HepG2 (cell line): ENCODE results near the gene LYST. TPM values are rescaled to one million over a fixed set of nuclear protein-coding genes. Genes with fewer than 3 reads are reported as not detected.

Source experiments
- ATAC-seq: fragments of 200-7000 bp; cut with Tn5 transposase; 3 replicates; pipeline ENCODE4 v1.9.1; 2020; ENCODE audit warnings: mild to moderate bottlenecking, moderate library complexity
- BruUV-seq: library from RNA; stranded (reverse); fragments of 400-500 nt; replicated peaks from 2 replicates; lab custom pipeline; 2021; lab: Mats Ljungman, UMichigan
- CTCF ChIA-PET: fragments of 300-600 bp; formaldehyde crosslinking; extraction: SDS; loops from one replicate; lab custom pipeline; 2021; ENCODE audit warnings: low total read pairs, inconsistent platforms, low intra/inter-chr PET ratio; lab: Yijun Ruan, JAX
- POLR2A ChIA-PET: fragments of 350-600 bp; sonication (Branson Sonifier 250); formaldehyde crosslinking; loops from one replicate; lab custom pipeline; 2020; ENCODE audit warnings: antibody characterized with exemption, inconsistent platforms; lab: Yijun Ruan, JAX
- DNase-seq: peaks from one replicate; pipeline ENCODE4 v3.0.0-alpha.2; 2015; ENCODE audit warnings: low spot score
- FAIRE-seq: peaks from 3 replicates; lab custom pipeline; 2011; peaks lifted over from hg19 to GRCh38; lab: Jason Lieb, UNC
- H2AFZ ChIP-seq: one replicate; pipeline ENCODE4 v1.6.1; 2011; ENCODE audit warnings: low read length, inconsistent platforms
- H3K27ac ChIP-seq: fragments of 300-600 bp; 3 replicates; pipeline ENCODE4 v1.8.0; 2011; ENCODE audit warnings: mixed run types, mild to moderate bottlenecking, mixed read lengths, low read length, inconsistent platforms; ENCODE audit not compliant: insufficient read depth; ENCODE audit errors: extremely low read length
- H3K27me3 ChIP-seq, 2 experiments: fragments of 200-600 bp in 1 of 2; 2 replicates in 1 of 2; 3 replicates in 1 of 2; pipeline versions ENCODE4 v1.6.0 to v1.8.0; 2011; ENCODE audit warnings: low read length in 2 of 2, mild to moderate bottlenecking in 2 of 2, moderate library complexity in 2 of 2, inconsistent platforms in 1 of 2; ENCODE audit not compliant: insufficient read depth in 2 of 2, control insufficient read depth in 1 of 2
- H3K36me3 ChIP-seq, 2 experiments: fragments of 200-600 bp in 1 of 2; replicated peaks in 1 of 2; 2 replicates in 1 of 2; 3 replicates in 1 of 2; pipeline versions ENCODE4 v1.5.1 to v1.8.0; 2011; ENCODE audit warnings: low read length in 2 of 2, inconsistent platforms in 1 of 2; ENCODE audit not compliant: insufficient read depth in 2 of 2, control insufficient read depth in 1 of 2
- H3K4me1 ChIP-seq: 2 replicates; pipeline ENCODE4 v1.5.1; 2012; ENCODE audit warnings: low read length, inconsistent platforms; ENCODE audit not compliant: insufficient read depth
- H3K4me2 ChIP-seq: 2 replicates; pipeline ENCODE4 v1.6.0; 2011; ENCODE audit warnings: low read depth, low read length, inconsistent platforms
- H3K4me3 ChIP-seq, 3 experiments: fragments of 200-600 bp in 1 of 3; sonication (generic), shearing (Covaris generic) in 1 of 3; replicated peaks in 1 of 3; 2 replicates each; pipeline ENCODE4 v1.5.1; 2011 to 2016; ENCODE audit warnings: low read length in 3 of 3, inconsistent platforms in 2 of 3, low read depth in 2 of 3, mild to moderate bottlenecking in 2 of 3, control low read depth in 1 of 3, mixed read lengths in 1 of 3; ENCODE audit not compliant: insufficient read depth in 1 of 3
- H3K79me2 ChIP-seq: one replicate; pipeline ENCODE4 v1.6.1; 2011; ENCODE audit warnings: low read length, inconsistent platforms; ENCODE audit not compliant: insufficient read depth
- H3K9ac ChIP-seq: 2 replicates; pipeline ENCODE4 v1.6.0; 2011; ENCODE audit warnings: mild to moderate bottlenecking, low read depth, low read length, inconsistent platforms; ENCODE audit not compliant: insufficient read depth
- H3K9me3 ChIP-seq: 2 replicates; pipeline ENCODE4 v1.5.1; 2012; ENCODE audit warnings: mild to moderate bottlenecking, low read length
- H4K20me1 ChIP-seq: 2 replicates; pipeline ENCODE4 v1.6.0; 2011; ENCODE audit warnings: inconsistent platforms, mild to moderate bottlenecking, low read length, moderate library complexity; ENCODE audit not compliant: insufficient read depth
- ARNTL ChIP-seq: sonication (generic); formaldehyde crosslinking; IDR thresholded peaks from 2 replicates; pipeline ENCODE4 v1.4.0; 2020; ENCODE audit warnings: mild to moderate bottlenecking, missing genetic modification reagents
- CCDC6 ChIP-seq: sonication (generic); formaldehyde crosslinking; IDR thresholded peaks from 2 replicates; pipeline ENCODE4 v1.8.1; 2022; ENCODE audit warnings: mild to moderate bottlenecking, missing genetic modification reagents, moderate library complexity
- KMT2A ChIP-seq: sonication (generic); formaldehyde crosslinking; IDR thresholded peaks from 2 replicates; pipeline ENCODE4 v1.4.0; 2020; ENCODE audit warnings: missing genetic modification reagents
- NFKB2 ChIP-seq: sonication (generic); formaldehyde crosslinking; IDR thresholded peaks from 2 replicates; pipeline ENCODE4 v1.4.0; 2020; ENCODE audit warnings: missing genetic modification reagents, borderline replicate concordance
- PITX1 ChIP-seq: sonication (generic); formaldehyde crosslinking; IDR thresholded peaks from 2 replicates; pipeline ENCODE4 v1.5.1; 2020; ENCODE audit warnings: mild to moderate bottlenecking, missing genetic modification reagents
- PRDM10 ChIP-seq: sonication (generic); formaldehyde crosslinking; IDR thresholded peaks from 2 replicates; pipeline ENCODE4 v1.4.0; 2020; ENCODE audit warnings: low read depth, missing genetic modification reagents
- SATB2 ChIP-seq: sonication (generic); formaldehyde crosslinking; IDR thresholded peaks from 2 replicates; pipeline ENCODE4 v1.5.0; 2020; ENCODE audit warnings: missing genetic modification reagents
- SMARCC2 ChIP-seq: fragments of 450-650 bp; IDR thresholded peaks from 2 replicates; pipeline ENCODE4 v1.6.1; 2017; ENCODE audit warnings: antibody characterized with exemption, mild to moderate bottlenecking
- TFDP1 ChIP-seq: IDR thresholded peaks from 2 replicates; pipeline ENCODE4 v1.6.1; 2016; ENCODE audit warnings: missing compliant biosample characterization, missing genetic modification reagents, borderline replicate concordance
- YEATS4 ChIP-seq: sonication (generic); formaldehyde crosslinking; IDR thresholded peaks from 2 replicates; pipeline ENCODE4 v1.4.0; 2020; ENCODE audit warnings: missing genetic modification reagents, borderline replicate concordance
- ZMYM3 ChIP-seq: sonication (generic); formaldehyde crosslinking; IDR thresholded peaks from 2 replicates; pipeline ENCODE4 v1.5.1; 2020; ENCODE audit warnings: mild to moderate bottlenecking, missing genetic modification reagents
- ZNF160 ChIP-seq: sonication (generic); formaldehyde crosslinking; IDR thresholded peaks from 2 replicates; pipeline ENCODE4 v1.8.0; 2022; ENCODE audit warnings: mild to moderate bottlenecking, inconsistent platforms, missing genetic modification reagents
- ZNF225 ChIP-seq: sonication (generic); formaldehyde crosslinking; IDR thresholded peaks from 2 replicates; pipeline ENCODE4 v1.4.0; 2020; ENCODE audit warnings: mild to moderate bottlenecking, missing genetic modification reagents
- ZNF44 ChIP-seq: sonication (generic); formaldehyde crosslinking; IDR thresholded peaks from 2 replicates; pipeline ENCODE4 v1.5.1; 2020; ENCODE audit warnings: mild to moderate bottlenecking, missing genetic modification reagents
- ZNF574 ChIP-seq: sonication (generic); formaldehyde crosslinking; IDR thresholded peaks from 2 replicates; pipeline ENCODE4 v1.4.0; 2020; ENCODE audit warnings: missing genetic modification reagents
- ZNF605 ChIP-seq: sonication (generic); formaldehyde crosslinking; IDR thresholded peaks from 2 replicates; pipeline ENCODE4 v1.8.0; 2022; ENCODE audit warnings: mild to moderate bottlenecking, missing genetic modification reagents
- ZNF629 ChIP-seq: sonication (generic); formaldehyde crosslinking; conservative IDR thresholded peaks from 2 replicates; pipeline ENCODE4 v1.5.0; 2020; ENCODE audit warnings: missing genetic modification reagents
- ZNF780A ChIP-seq: sonication (generic); formaldehyde crosslinking; IDR thresholded peaks from 2 replicates; pipeline ENCODE4 v1.8.0; 2022; ENCODE audit warnings: mild to moderate bottlenecking, missing genetic modification reagents, moderate library complexity
- WGBS: methylation state at CpG from one replicate; pipeline ENCODE4 v1.1.6; 2017; ENCODE audit warnings: low lambda C conversion rate; 5-methylcytosine and 5-hydroxymethylcytosine counted together
- in situ Hi-C: cut with HindIII; loops from 2 replicates; pipeline ENCODE4 v1.10.0; 2017; ENCODE audit warnings: low pct_unique_long_range_greater_than_20kb; ENCODE audit not compliant: extremely low pct_ligation_motif_present
- intact Hi-C: fragments of 100-400 bp; cut with micrococcal nuclease; formaldehyde crosslinking; loops from one replicate; pipeline ENCODE4 v1.10.0; 2022; ENCODE audit not compliant: unreplicated experiment
- polyA plus RNA-seq, 8 experiments: library from polyadenylated mRNA; depleted of rRNA in 3 of 8; stranded (reverse) in 7 of 8; unstranded in 1 of 8; fragments of >200 nt; fragmentation: Illumina TruSeq in 4 of 8; extraction: Trizol in 4 of 8; gene quantifications; 2 replicates each; pipeline versions ENCODE4 v1.2.1 to v1.2.3, GENCODE V29; 2011 to 2016; ENCODE audit warnings: low read depth in 4 of 8, missing spikeins in 1 of 8, mixed read lengths in 1 of 8; ENCODE audit not compliant: insufficient read depth in 1 of 8
- total RNA-seq, 5 experiments: library from RNA; depleted of rRNA; stranded (reverse); fragments of >200 nt; fragmentation: Illumina TruSeq; extraction: Trizol; gene quantifications; 2 replicates each; pipeline ENCODE4 v1.2.3, GENCODE V29; 2016; ENCODE audit warnings: low read depth in 1 of 5

The LYST gene
- total and polyA plus RNA-seq, 2 of the 13 experiments (the other 11 are each of a cell fraction or from before 2014, with no cell fraction given), result 0.91 to 2.5 TPM

GRCh38 chr1:235864931-235865525 is 1.7 kb downstream of the LYST start:
- 3% methylated on average over 2 of the region's 3 CpGs for WGBS
- Histone ChIP-seq H3K4me1 (peaks cover 23% of the 10 kb centered on the region), H3K79me2 (no peaks in the 10 kb centered on the region), H4K20me1 (no peaks in the 10 kb centered on the region), H3K4me3 (peak overlapping the region in 2 of 3 experiments; percentile 2 to 62; a peak in 2 of 6 replicates), H3K4me2 (peak overlapping the region; percentile 87; the same call in 1 of the 2 replicates), H3K27me3 (no peaks in the 10 kb centered on the region), H3K27ac (no peak overlapping the region), H3K36me3 (no peaks in the 10 kb centered on the region), H2AFZ (peak overlapping the region; percentile 50), H3K9ac (peak overlapping the region; percentile 20; the same call in 1 of the 2 replicates), H3K9me3 (no peaks in the 10 kb centered on the region)
- in situ Hi-C loops, result loop anchor here (10.0 kb wide), 1 partner anchor 110 kb away; no protein-coding TSS in a partner anchor
- ATAC-seq, result no peak
- intact Hi-C loops, result no loop called here
- DNase-seq, result no peak
- no peak for FAIRE-seq
- no TSS peak for BruUV-seq
- ChIA-PET CTCF (interaction anchor here (2.6 kb wide), 1 partner anchor 106 kb away, joined by 19 read pairs; no protein-coding TSS in a partner anchor), POLR2A (interaction anchor here (1.1 to 1.9 kb wide), 2 partner anchors 107 to 360 kb away, joined by 3 to 9 read pairs; no protein-coding TSS in a partner anchor)
- no peak for TF ChIP-seq ZNF574 (CRISPR knock-in tag)
- no peak for TF ChIP-seq SMARCC2
- no peak for TF ChIP-seq ZNF605 (CRISPR knock-in tag)
- no peak for TF ChIP-seq CCDC6 (CRISPR knock-in tag)
- TF ChIP-seq ZNF160, result no peak
- no peak for TF ChIP-seq KMT2A (CRISPR knock-in tag)
- no peak for TF ChIP-seq ZNF44 (CRISPR knock-in tag)
- TF ChIP-seq TFDP1 (CRISPR knock-in tag), result no peak
- TF ChIP-seq PRDM10, result no peak
- no peak for TF ChIP-seq SATB2
- TF ChIP-seq YEATS4 (CRISPR knock-in tag), result no peak
- TF ChIP-seq ZNF780A (CRISPR knock-in tag), result no peak
- no peak for TF ChIP-seq ZNF629 (CRISPR knock-in tag)
- no peak for TF ChIP-seq PITX1 (CRISPR knock-in tag)
- no peak for TF ChIP-seq NFKB2 (CRISPR knock-in tag)
- no peak for TF ChIP-seq ARNTL (CRISPR knock-in tag)
- TF ChIP-seq ZNF225 (CRISPR knock-in tag), result no peak
- TF ChIP-seq ZMYM3 (CRISPR knock-in tag), result no peak
